ENCODE results near the gene PAEP. TPM values are rescaled to one million over a fixed set of nuclear protein-coding genes. Genes with fewer than 3 reads are reported as not detected.

PAEP gene
- total and polyA plus RNA-seq, 4 donors = not detected

DNA sequence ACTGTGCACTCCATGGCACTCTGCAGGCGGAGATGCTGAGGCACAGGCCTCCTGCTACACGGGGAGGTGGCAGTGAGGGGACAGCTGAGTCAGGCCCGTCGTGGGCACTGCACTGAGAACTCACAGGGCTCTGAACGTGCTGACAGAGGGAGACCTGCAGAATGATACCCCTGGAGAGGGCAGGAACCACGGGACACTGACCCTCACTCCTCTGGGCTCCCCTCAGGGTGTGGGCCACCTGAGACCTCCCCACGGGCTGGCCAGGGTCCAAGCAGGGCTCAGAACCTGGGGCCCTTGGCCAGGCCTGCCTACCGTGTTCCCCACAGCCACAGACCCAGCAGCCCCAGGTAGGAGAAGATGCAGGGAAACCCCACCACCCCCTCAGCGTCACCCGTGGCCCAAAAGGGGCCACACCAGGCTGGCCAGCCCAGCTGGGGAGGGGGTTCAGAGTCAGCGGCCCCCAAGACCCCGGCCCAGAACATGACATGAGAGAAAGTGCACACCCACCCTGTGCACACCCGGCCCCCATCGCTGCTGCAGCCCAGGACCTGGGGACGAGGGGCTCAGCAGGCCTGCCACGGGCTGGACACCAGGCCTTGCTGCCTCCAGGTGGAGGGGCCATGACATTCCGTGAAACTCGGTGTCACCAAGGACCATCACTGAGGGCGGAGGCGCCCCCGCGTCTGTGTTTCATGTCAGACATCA is 46.9 kb downstream of the PAEP start:
- peak; percentile 27 for DNase-seq (ENCODE audit: low spot score)

DNA sequence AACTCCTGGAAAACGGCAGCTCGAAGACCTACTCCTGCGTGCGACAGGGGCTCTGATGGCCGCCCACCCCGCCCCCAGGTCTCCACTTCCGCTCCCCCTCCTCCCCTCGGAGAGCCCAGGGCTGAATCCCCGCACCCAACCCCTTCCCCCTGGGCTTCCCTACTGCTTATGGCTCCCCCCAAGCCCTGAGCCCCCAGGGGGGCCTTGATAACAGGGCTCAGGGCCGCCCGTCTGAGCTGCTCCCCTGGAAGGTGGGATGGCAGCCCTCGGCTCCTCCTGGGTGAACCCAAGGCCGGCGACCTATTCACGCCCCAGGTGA is 47.4 kb downstream of the PAEP start:
- Histone ChIP-seq H3K9me3 (ENCODE audit: control insufficient read depth in 4 of 4, low read length in 3 of 4) (no peaks in the 10 kb centered on the region), H3K4me3 (ENCODE audit: low read depth in 1 of 3, low read length in 3 of 3) (no peak overlapping the region), H3K4me1 (ENCODE audit: control insufficient read depth in 4 of 4, insufficient read depth in 4 of 4, low read length in 3 of 4) (no peaks in the 10 kb centered on the region), H3K27ac (ENCODE audit: low read depth in 1 of 2, low read length in 2 of 2) (no peak overlapping the region), H3K36me3 (ENCODE audit: control insufficient read depth in 4 of 4, insufficient read depth in 3 of 4, low read depth in 1 of 4, low read length in 3 of 4) (no peaks in the 10 kb centered on the region), H3K27me3 (ENCODE audit: control insufficient read depth in 4 of 4, insufficient read depth in 4 of 4, low read length in 3 of 4) (peaks cover 0 to 1% (median 0%) of the 10 kb centered on the region in 4 donors), H3K9ac (ENCODE audit: low read depth in 1 of 2, low read length in 2 of 2) (no peak overlapping the region)
- 85% methylated on average over 15 of the region's 15 CpGs for WGBS
- TF ChIP-seq, protein P1, sequence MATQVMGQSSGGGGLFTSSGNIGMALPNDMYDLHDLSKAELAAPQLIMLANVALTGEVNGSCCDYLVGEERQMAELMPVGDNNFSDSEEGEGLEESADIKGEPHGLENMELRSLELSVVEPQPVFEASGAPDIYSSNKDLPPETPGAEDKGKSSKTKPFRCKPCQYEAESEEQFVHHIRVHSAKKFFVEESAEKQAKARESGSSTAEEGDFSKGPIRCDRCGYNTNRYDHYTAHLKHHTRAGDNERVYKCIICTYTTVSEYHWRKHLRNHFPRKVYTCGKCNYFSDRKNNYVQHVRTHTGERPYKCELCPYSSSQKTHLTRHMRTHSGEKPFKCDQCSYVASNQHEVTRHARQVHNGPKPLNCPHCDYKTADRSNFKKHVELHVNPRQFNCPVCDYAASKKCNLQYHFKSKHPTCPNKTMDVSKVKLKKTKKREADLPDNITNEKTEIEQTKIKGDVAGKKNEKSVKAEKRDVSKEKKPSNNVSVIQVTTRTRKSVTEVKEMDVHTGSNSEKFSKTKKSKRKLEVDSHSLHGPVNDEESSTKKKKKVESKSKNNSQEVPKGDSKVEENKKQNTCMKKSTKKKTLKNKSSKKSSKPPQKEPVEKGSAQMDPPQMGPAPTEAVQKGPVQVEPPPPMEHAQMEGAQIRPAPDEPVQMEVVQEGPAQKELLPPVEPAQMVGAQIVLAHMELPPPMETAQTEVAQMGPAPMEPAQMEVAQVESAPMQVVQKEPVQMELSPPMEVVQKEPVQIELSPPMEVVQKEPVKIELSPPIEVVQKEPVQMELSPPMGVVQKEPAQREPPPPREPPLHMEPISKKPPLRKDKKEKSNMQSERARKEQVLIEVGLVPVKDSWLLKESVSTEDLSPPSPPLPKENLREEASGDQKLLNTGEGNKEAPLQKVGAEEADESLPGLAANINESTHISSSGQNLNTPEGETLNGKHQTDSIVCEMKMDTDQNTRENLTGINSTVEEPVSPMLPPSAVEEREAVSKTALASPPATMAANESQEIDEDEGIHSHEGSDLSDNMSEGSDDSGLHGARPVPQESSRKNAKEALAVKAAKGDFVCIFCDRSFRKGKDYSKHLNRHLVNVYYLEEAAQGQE (IDR thresholded peaks at IDR 0.05) = no peak
- TF ChIP-seq HNF4G (IDR thresholded peaks at IDR 0.05) = no peak
- no peak for TF ChIP-seq RXRA (IDR thresholded peaks at IDR 0.05)
- TF ChIP-seq TAF1 (conservative IDR thresholded peaks at IDR 0.05) = no peak
- TF ChIP-seq, protein P2, sequence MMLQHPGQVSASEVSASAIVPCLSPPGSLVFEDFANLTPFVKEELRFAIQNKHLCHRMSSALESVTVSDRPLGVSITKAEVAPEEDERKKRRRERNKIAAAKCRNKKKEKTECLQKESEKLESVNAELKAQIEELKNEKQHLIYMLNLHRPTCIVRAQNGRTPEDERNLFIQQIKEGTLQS (IDR thresholded peaks at IDR 0.05) = no peak
- TF ChIP-seq, protein P3, sequence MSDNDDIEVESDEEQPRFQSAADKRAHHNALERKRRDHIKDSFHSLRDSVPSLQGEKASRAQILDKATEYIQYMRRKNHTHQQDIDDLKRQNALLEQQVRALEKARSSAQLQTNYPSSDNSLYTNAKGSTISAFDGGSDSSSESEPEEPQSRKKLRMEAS (IDR thresholded peaks at IDR 0.05) = no peak
- no peak for TF ChIP-seq HNF4A (conservative IDR thresholded peaks at IDR 0.05)
- TF ChIP-seq, protein P4, sequence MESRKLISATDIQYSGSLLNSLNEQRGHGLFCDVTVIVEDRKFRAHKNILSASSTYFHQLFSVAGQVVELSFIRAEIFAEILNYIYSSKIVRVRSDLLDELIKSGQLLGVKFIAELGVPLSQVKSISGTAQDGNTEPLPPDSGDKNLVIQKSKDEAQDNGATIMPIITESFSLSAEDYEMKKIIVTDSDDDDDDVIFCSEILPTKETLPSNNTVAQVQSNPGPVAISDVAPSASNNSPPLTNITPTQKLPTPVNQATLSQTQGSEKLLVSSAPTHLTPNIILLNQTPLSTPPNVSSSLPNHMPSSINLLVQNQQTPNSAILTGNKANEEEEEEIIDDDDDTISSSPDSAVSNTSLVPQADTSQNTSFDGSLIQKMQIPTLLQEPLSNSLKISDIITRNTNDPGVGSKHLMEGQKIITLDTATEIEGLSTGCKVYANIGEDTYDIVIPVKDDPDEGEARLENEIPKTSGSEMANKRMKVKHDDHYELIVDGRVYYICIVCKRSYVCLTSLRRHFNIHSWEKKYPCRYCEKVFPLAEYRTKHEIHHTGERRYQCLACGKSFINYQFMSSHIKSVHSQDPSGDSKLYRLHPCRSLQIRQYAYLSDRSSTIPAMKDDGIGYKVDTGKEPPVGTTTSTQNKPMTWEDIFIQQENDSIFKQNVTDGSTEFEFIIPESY (IDR thresholded peaks at IDR 0.05) = no peak
- no peak for TF ChIP-seq YY1 (IDR thresholded peaks at IDR 0.05)
- TF ChIP-seq RAD21 (IDR thresholded peaks at IDR 0.05) = no peak
- TF ChIP-seq, protein P5, sequence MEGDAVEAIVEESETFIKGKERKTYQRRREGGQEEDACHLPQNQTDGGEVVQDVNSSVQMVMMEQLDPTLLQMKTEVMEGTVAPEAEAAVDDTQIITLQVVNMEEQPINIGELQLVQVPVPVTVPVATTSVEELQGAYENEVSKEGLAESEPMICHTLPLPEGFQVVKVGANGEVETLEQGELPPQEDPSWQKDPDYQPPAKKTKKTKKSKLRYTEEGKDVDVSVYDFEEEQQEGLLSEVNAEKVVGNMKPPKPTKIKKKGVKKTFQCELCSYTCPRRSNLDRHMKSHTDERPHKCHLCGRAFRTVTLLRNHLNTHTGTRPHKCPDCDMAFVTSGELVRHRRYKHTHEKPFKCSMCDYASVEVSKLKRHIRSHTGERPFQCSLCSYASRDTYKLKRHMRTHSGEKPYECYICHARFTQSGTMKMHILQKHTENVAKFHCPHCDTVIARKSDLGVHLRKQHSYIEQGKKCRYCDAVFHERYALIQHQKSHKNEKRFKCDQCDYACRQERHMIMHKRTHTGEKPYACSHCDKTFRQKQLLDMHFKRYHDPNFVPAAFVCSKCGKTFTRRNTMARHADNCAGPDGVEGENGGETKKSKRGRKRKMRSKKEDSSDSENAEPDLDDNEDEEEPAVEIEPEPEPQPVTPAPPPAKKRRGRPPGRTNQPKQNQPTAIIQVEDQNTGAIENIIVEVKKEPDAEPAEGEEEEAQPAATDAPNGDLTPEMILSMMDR (IDR thresholded peaks at IDR 0.05; ENCODE audit: low read depth, low read length, missing input control) = no peak
- no peak for TF ChIP-seq NR2F2 (IDR thresholded peaks at IDR 0.05)
- no peak for TF ChIP-seq FOXA2 (IDR thresholded peaks at IDR 0.05)
- DNase-seq (ENCODE audit: low spot score) = no peak

More for the DNA sequence above, 46.9 kb downstream of the PAEP start:
- H3K36me3 ChIP-seq (ENCODE audit: control insufficient read depth in 4 of 4, insufficient read depth in 3 of 4, low read depth in 1 of 4, low read length in 3 of 4) = no peaks in the 10 kb centered on the region
- WGBS = 86% methylated on average over 22 of the region's 22 CpGs
- no peaks in the 10 kb centered on the region for H3K9me3 ChIP-seq (ENCODE audit: control insufficient read depth in 4 of 4, low read length in 3 of 4)
- H3K4me1 ChIP-seq (ENCODE audit: control insufficient read depth in 4 of 4, insufficient read depth in 4 of 4, low read length in 3 of 4) = no peaks in the 10 kb centered on the region
- H3K4me3 ChIP-seq (ENCODE audit: low read depth in 1 of 3, low read length in 3 of 3) = no peak overlapping the region
- no peaks in the 10 kb centered on the region for H3K27me3 ChIP-seq (ENCODE audit: control insufficient read depth in 4 of 4, insufficient read depth in 4 of 4, low read length in 3 of 4)
- H3K9ac ChIP-seq (ENCODE audit: low read depth in 1 of 2, low read length in 2 of 2) = no peak overlapping the region
- TF ChIP-seq GABPA (IDR thresholded peaks at IDR 0.05 in 1 of 2, conservative IDR thresholded peaks at IDR 0.05 in 1 of 2) = no peak
- TF ChIP-seq HNF4G (IDR thresholded peaks at IDR 0.05) = no peak
- no peak for TF ChIP-seq NR2F2 (IDR thresholded peaks at IDR 0.05)
- TF ChIP-seq SP1 (IDR thresholded peaks at IDR 0.05) = no peak
- no peak overlapping the region for H3K27ac ChIP-seq (ENCODE audit: low read depth in 1 of 2, low read length in 2 of 2)
